NCI-H1048 (cell line): Measurements from ENCODE around the gene CLEC20A.
"Not testable (repeated sequence)": the region's sequence is repeated elsewhere in the genome, so short reads cannot be mapped to it uniquely, and the experiment has no call there.

Experiments
- DNase-seq: peaks from one replicate; lab custom pipeline; 2025; lab: John Stamatoyannopoulos, UW

CLEC20A gene

GRCh38 chr1:178529364-178530036 is 32.7 kb upstream of the CLEC20A start:
- DNase-seq, result no peak

GRCh38 chr1:178528953-178529335 is 32.2 kb upstream of the CLEC20A start:
- no peak for DNase-seq

- DNase-seq, result no peak
Observed at GRCh38 chr1:178528228-178528952, 31.6 kb upstream of the CLEC20A start.

GRCh38 chr1:178527117-178527516 is 30.4 kb upstream of the CLEC20A start:
- DNase-seq, result no peak

GRCh38 chr1:178521241-178521640 is 24.5 kb upstream of the CLEC20A start:
- DNase-seq, result no peak

GRCh38 chr1:178520803-178521202 is 24.0 kb upstream of the CLEC20A start:
- no peak for DNase-seq

- no peak for DNase-seq
Observed at GRCh38 chr1:178518894-178519293, 22.1 kb upstream of the CLEC20A start.

GRCh38 chr1:178516110-178516509 is 19.3 kb upstream of the CLEC20A start:
- no peak for DNase-seq

- DNase-seq, result no peak
Observed at GRCh38 chr1:178513278-178513983, 16.7 kb upstream of the CLEC20A start.

- no peak for DNase-seq
Observed at GRCh38 chr1:178512566-178513277, 16.0 kb upstream of the CLEC20A start, which contains the start of gene TEX35. Gene TEX35, plus strand, starts transcription at chr1:178513109. Its CDS starts 80 bp downstream, at chr1:178513189.

- DNase-seq, result no peak
Observed at GRCh38 chr1:178510155-178510554, 13.4 kb upstream of the CLEC20A start.

- DNase-seq, result no peak
Observed at GRCh38 chr1:178509414-178510007, 12.7 kb upstream of the CLEC20A start.

GRCh38 chr1:178506669-178507068 is 9.9 kb upstream of the CLEC20A start:
- DNase-seq, result no peak

GRCh38 chr1:178506177-178506576 is 9.4 kb upstream of the CLEC20A start:
- DNase-seq, result no peak

- DNase-seq, result no peak
Observed at GRCh38 chr1:178504286-178504685, 7.5 kb upstream of the CLEC20A start.

GRCh38 chr1:178503849-178504248 is 7.1 kb upstream of the CLEC20A start:
- DNase-seq, result no peak

GRCh38 chr1:178503316-178503715 is 6.6 kb upstream of the CLEC20A start:
- not testable (repeated sequence) for DNase-seq

GRCh38 chr1:178502856-178503255 is 6.1 kb upstream of the CLEC20A start:
- no peak for DNase-seq

GRCh38 chr1:178502330-178502714 is 5.6 kb upstream of the CLEC20A start:
- DNase-seq, result no peak

- DNase-seq, result peak; percentile 80
Observed at GRCh38 chr1:178501705-178502329, 5.1 kb upstream of the CLEC20A start.

GRCh38 chr1:178500936-178501554 is 4.3 kb upstream of the CLEC20A start:
- DNase-seq, result no peak
